NCI-H2107 (cell line): ENCODE measurements around the gene PEPD.

Experiments used
- DNase-seq: peaks from one replicate; lab custom pipeline; 2025; lab: John Stamatoyannopoulos, UW

The PEPD gene

GRCh38 chr19:33472691-33473652, 48.6 kb downstream of the PEPD start:
- no peak for DNase-seq

- no peak for DNase-seq
Measured at GRCh38 chr19:33472226-33472625, 49.4 kb downstream of the PEPD start.

- DNase-seq = no peak
Measured at GRCh38 chr19:33471111-33471996, 50.2 kb downstream of the PEPD start.

- DNase-seq = no peak
Measured at GRCh38 chr19:33470686-33471085, 50.9 kb downstream of the PEPD start.

- DNase-seq = no peak
Measured at GRCh38 chr19:33470040-33470330, 51.6 kb downstream of the PEPD start.

- DNase-seq = no peak
Measured at GRCh38 chr19:33469171-33470039, 52.2 kb downstream of the PEPD start.

- DNase-seq = no peak
Measured at GRCh38 chr19:33468361-33469170, 53.0 kb downstream of the PEPD start.

GRCh38 chr19:33467851-33468250, 53.7 kb downstream of the PEPD start:
- DNase-seq = no peak

- no peak for DNase-seq
Measured at GRCh38 chr19:33465834-33466233, 55.8 kb downstream of the PEPD start.

GRCh38 chr19:33465371-33465770, 56.2 kb downstream of the PEPD start:
- DNase-seq = no peak

- DNase-seq = no peak
Measured at GRCh38 chr19:33464733-33465115, 56.9 kb downstream of the PEPD start.

- no peak for DNase-seq
Measured at GRCh38 chr19:33464010-33464732, 57.4 kb downstream of the PEPD start.

GRCh38 chr19:33463199-33463598, 58.4 kb downstream of the PEPD start:
- DNase-seq = no peak

GRCh38 chr19:33462112-33462791, 59.3 kb downstream of the PEPD start:
- DNase-seq = no peak

GRCh38 chr19:33461256-33462111, 60.1 kb downstream of the PEPD start:
- no peak for DNase-seq

GRCh38 chr19:33460221-33460908, 61.2 kb downstream of the PEPD start:
- DNase-seq = no peak

- DNase-seq = no peak
Measured at GRCh38 chr19:33459222-33460090, 62.1 kb downstream of the PEPD start.
